HG03039 (cell line): ENCODE results near the gene SPRED2.

Source experiments
- ATAC-seq: cut with Tn5 transposase; IDR thresholded peaks from one replicate; pipeline ENCODE4 v1.9.1; 2021; ENCODE audit warnings: mild to moderate bottlenecking, moderate library complexity; ENCODE audit not compliant: unreplicated experiment

SPRED2 gene

DNA sequence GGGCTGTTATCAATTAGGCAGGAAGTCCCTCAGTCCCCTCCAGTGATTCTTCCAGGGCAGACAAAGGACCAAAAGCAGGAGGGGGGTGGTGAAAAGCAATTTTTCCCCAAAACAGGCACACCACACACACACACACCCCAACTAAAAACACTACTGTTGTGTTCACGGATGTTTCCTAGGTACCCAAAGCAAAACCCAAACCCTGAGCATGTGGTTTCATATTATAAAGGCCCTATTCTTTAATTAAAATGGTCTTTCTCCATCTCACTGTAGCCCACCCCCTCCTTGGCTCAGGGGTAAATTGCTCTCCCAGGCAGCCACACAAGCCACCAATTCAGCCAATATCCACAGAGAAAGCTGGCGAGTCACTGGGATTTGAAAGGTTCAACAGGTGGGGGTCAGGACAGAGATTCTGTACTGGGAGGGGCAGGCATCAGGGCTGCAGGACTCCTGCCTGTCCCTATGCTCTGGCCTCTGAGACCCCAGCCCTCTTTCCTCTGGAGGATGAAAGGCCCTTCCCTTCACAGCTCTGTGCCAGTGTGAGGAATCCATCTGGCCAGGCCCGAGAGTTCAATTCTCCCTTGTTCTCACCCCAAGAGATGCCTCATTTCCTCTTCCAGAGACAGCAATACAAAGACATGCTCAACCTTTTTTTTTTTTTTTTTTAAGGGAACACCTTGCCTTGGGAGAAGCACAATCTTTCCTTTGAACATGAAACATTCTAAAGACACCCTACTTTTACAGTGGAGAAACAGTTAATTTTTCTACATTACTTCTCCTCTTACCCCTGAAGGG is 43.6 kb downstream of the SPRED2 start:
- ATAC-seq: no peak

DNA sequence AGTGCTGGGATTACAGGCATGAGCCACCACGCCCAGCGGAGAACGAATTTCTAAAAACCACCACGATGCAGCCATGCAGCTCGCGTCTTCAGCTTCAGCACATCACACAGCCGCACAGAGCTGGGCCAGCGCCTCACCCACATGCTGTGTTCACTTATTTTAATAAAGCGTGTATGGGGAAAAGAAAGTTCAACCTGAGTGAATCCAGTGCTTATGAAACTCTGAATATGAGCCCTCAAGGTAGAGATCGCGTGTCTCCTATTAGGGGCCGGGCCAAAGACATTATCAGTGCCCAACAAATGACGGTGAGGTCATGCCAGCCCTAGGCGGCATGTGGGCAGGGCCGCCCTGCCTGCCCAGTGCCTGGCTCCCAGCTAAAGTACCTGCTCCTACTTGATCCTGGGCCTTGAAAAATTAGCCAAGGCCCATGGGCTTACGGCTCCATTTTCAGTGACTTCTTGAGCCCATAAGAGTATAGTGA is 44.3 kb downstream of the SPRED2 start:
- peak; percentile 67 for ATAC-seq

DNA sequence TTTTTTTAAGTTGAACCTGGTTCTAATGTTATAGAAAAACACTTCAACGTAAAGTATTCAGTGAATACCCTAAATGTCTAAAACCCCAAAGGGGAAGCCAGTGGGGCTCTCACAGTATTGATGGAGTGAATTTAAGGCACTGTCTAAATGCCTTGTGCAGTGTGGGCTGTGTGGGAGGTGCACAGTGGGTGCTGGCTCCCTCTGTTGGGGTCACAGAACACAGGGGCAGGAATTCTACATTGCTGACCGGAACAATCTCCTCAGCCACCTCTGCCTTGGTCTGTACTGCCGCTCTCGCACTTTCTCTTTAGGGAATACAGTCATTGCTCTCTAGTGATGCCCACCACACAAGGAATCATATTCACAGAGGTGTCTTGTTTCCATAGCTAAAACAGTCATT is 45.4 kb downstream of the SPRED2 start:
- no peak for ATAC-seq

DNA sequence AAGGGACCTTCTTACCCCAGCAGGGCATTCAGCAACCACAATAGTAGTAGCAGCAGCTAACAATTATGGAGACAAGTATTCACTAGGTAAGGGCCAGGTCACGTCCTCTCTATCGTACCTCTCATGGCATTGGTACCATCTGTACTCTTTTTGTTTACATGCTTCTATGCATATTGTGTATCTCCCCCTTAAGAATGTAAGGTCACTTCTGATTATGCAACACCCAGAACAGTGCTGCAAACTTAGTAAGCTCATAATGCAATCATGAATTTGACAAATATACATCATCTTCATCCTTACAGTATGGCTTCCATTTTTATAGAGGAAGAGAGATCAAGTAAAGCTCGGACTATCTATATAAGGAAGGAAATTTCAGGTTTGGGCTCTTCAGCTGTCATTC is 46.1 kb downstream of the SPRED2 start:
- no peak for ATAC-seq

DNA sequence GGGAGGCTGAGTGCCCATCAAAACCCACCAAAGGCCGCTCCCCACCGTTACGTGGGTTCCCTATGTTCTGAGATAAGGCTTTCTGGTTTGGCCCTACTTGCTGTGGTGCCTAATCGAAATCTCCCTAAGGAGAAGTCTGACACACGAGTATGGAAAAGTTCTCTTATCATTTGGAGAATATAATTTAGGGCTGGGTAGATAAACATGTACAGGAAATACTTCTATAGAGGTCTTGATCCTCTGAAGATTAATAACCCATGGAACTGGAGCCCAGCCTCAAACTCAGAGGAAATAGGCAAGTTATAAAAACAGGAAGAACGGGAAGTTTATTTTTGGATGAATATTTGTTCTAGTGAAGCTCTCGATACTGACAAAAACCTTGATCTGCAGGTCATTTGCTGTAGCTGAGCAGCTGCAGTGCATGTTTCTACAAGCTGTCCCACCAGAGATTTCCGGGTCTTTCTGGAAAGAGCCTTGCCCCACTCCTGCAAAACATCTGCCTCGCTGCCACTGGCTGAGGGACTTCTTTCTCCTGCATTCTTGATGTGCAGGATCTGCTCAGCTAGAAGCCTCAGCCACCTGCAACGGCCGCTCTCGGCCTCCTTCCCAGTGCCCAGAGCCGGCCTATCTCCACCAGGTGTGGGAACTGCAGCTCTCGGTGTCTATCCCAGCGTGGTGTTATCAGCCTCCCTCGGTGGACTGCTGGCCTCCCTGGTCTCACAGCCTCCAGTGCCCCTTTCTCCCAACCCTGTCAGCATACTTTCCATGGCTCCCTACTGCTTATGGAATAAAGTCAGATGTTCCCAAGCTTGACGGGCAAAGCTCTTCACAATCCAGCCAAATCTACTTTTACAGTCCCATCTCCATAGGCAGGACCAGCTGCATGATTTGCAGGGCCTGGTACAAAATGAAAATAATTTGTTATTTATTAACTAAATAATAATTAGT is 48.6 kb downstream of the SPRED2 start:
- no peak for ATAC-seq

DNA sequence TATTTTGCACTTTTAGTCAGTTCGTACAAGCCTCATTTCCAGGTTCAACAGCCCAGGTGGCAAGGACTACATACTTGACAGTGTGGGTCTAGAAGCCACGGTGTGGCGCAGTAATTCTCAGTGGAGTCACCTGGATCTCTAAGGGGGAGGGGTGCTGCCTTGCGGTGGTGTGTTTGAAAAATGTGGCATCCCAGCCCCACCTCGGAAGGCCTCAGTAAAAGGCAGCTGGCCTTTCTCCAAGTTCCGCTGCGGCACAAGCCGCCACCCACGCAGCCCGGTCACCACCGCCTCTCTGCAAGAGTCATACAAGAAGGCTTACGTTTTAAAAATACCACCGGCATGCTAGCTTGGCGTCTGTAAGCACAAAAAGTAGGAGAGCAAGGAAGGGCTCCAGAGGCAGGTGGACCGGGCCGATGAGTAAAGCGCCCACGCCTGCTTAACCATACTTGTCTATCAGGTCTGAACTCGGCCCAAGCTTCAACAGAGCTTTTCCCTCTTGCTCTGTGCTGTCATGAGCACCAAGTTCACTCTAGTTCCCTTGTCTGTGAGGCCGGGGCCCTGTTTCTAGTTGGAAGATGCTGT is 49.5 kb downstream of the SPRED2 start:
- ATAC-seq: peak; percentile 62

DNA sequence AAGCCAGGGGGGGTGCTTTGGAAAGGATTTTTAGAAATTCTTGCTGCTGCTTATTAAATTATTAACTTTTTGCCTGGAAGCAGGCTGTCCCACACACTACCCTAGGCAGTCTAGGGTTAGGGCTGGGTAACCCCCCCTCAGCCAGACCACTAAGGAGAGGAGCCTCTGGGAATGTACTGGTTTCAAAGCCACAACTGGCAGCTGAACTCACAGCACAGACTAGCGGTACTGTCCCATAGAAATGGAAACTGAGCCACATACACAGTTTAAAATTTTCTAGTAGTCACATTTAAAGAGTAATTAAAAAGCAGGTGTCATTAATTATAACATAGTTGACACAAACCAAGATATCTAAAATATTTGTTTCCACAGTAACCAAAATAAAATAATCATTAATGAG is 50.1 kb downstream of the SPRED2 start:
- no peak for ATAC-seq

DNA sequence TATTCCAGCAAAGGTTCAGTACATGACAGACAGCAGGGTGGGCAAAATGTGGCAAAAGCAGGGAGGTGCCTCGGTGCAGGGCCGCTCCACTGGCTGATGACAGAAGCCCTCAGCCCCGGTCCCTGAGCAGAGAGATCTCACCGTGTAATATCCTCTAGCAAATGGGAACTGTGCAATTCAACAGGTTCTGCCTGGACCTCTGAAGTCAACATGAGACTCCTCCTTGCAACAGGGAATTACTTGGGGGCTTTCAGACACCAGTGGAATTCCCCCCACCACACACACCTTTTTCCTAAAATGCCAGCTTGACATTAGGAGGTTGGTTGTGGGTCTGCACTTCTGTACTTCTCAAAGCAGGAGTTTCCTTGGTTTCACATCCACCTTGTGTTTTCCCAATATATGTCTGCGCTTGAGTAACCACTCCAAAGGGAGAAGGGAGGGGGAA is 50.8 kb downstream of the SPRED2 start:
- no peak for ATAC-seq

DNA sequence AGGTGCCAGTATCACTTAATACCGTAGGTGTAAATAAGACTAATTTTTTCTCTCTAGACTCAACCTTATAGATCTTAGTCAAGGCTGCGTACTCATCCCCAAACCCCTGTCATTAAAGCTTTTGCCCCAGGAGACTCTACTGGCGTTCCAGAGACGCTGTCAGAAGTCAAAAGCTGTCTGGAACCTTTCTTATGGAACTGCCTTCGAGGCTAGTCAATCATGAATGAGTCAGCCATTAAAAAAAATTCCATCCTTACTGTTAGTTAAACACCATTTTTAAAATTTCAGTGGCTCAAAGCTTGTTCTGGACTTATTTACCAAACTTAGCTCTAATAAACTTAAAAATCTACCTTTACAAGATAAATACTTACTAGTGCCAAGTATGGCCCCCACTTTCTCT is 52.1 kb downstream of the SPRED2 start:
- ATAC-seq: no peak

DNA sequence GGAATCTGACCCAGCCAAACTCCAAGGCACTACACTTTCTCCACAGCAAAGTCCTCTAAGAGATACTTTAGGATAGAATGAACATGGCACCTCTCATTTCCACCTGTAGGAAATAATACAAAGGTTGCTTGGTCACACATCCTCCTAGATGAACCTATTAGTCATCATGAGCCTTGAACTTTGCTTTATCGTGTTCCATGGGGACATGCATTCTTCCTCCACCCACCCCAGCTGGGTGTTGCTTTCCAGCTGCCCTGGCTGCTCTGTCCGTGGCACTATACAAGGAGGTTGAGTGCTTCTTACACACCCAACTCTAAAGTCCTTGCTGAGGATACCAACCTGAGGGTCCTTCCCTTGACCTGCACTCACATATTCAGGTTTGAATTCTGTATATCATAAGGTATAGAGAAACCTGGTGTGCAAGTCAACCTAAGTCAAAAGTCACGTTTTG is 52.7 kb downstream of the SPRED2 start:
- ATAC-seq: no peak

DNA sequence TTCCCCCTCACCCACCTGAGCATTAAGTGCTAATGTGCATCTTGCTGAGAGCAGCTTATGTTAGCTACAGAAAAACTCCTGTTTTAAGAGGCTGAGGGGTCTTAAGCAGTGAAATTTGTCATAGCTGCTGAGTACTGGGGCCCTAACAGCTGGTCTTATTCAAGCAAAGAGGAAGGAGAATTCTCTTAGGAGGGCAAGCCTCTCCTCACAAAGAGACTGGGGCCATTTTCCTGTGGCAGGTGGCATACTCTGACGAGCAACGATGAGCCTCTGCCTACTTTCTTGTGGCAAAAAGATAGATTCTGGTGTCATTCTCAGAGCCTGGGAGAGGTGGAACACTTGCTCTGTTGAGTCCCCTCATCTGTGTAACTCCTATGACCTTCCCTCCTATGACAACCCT is 53.2 kb downstream of the SPRED2 start:
- ATAC-seq: no peak

DNA sequence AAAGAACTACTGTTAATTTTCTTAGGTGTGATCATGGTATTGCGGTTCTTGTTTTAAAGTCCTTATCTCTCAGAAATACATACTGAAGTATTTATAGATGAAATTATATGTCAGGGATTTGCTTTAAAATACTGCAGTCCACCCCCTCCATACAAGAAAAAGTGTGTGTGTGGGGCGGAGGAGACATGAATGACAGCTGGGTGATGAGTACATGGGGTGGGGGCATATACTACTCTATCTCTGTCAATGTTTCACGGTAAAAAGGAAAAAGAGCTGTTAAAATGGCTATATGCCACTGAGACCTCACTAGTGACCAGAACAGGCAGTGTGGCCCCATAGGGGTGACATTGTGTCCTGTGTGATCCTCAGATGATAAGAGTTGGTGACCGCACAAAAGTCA is 54.1 kb downstream of the SPRED2 start:
- no peak for ATAC-seq

DNA sequence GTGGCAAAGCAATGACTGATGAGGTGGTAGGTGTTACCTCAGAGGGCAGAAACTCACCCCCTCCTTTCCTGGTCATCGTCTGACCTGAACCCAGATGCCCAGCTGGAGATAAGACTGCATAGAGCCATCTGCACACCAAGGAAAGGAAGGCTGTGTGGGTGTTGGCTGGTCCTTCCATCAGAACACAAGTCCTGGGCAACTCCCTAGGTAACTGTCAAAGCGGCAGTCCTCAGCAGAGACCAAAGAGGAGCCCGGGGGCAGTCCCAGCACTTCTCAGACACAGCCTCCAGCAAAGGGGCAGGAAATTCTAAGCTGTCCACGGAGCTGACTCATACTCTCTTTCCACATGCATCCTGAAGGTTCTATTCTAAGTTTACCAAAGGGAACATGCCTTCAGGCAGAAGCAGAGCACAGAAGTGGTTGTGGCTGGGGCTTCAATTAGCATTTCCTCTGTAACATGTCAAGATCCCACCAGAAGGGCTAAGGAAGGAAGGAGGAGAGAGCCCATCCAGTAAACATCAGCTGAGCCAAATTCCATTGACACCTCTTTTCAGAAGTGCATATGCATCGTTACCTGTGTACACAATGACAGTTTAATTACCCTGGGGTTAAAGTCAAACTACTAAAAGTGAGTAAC is 54.7 kb downstream of the SPRED2 start:
- ATAC-seq: no peak

DNA sequence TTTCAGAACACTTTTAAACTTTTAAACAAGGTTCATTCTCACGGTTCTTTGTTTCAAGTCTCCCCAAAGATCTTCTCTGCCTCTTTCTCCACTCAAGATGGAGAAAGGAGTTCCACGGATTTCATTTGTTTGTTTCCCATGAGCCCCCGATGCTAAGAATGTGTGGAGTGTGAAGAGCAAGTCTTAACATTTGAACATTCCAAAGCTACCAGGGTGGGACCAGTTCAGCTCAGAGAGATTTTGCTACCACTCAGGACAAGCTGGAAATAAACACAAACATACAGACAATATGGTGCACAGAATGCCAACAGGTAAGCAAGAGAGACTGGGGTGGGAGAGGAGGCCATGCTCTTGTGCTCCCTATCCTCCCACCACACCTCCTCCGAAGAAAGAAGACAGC is 56.7 kb downstream of the SPRED2 start:
- no peak for ATAC-seq

DNA sequence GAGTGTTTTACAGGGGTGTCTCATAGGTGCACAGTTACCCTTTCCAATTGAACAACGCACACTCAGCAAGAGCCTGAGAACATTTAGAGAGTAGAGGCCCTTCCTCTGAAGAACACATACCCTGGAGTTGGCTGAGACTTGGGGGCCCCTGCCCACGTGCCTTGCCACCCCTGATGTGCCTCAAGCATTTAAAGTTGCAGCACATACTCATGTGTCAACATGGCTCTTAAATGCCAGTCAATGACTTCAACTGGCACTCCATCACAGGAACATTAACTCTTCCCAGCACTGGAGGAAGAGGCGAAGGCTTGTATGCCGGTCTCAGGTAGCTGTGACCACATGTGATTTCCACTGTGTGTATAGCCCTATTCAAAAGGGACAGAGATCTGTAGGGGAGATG is 57.4 kb downstream of the SPRED2 start:
- ATAC-seq: no peak

DNA sequence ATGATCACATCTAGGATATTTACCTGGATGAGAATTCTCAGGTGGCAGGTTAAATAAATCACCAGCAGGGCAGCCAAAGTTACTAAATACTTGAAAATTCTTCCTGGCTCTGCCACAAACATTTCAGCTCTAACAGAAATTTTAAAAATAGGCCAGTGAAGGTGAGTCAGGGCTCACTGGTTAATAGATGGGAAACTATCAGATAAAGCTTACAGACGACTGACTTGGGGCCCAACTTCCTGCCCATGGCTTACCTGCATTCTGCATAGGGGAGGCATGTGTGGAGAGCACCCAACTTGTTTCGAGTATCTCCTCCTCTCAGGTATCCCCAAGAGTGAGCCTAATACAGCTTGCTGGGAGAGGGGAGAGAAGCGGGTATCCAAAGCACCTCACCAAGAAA is 57.8 kb downstream of the SPRED2 start:
- no peak for ATAC-seq

DNA sequence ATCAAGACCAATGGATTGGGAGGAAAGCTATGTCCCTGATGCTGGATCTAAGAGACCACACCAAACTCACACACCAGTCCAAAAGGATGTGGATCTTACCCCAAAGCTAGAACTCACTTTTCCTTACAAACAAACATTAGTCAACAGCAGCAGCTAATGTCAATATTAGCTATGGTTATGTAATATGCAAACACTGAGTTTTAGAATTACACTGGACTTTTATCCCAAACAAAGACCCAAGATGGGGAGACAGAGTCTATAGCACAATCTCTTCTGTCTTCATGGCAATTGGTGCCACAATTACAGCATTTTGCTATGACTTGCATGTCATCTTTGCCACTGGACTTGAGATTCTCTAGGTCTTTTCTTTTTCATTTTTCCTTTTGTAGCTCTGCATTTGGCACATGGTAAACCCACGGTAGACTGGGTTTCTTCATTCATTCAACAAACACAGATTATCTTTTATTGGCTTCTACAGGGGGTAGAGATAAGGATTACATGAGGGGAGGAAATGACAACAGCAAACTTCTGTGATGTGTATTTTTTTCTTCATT is 59.0 kb downstream of the SPRED2 start:
- no peak for ATAC-seq

DNA sequence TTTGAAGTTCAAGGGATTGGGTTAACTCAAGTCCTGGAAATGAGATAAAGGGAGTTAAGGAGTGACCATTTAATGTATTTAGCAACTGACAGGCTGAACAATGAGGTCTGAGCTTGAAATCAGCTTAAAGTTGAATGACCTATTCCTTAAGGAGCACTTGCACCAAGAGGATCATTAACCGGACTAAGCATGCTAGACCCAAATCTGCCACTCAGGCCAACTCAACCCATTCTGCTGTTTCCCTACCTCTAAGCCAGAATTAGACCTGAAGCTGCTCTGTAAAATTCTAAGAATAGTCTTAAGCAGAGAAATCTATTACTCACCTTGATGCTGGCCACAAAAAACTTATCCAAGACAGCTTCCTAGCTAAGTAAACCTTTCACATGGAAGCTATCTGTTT is 59.8 kb downstream of the SPRED2 start:
- no peak for ATAC-seq

DNA sequence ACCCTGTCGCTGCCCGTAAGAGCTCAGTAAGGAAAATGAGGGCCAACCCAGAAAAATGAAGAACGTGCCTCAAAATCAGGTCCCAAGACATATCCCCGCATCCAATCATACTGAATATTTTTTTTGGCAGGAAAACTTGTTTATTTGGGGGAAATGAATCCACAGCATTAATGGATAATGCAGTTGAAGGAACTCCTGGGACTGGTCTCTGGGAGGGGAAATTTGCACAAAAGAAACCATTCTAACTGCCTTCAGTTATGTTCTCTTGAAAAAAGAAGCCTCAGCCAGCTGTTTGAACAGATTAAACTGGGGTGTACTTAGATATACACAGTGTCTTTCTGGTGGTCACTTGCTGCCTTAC is 61.3 kb downstream of the SPRED2 start:
- ATAC-seq: no peak

DNA sequence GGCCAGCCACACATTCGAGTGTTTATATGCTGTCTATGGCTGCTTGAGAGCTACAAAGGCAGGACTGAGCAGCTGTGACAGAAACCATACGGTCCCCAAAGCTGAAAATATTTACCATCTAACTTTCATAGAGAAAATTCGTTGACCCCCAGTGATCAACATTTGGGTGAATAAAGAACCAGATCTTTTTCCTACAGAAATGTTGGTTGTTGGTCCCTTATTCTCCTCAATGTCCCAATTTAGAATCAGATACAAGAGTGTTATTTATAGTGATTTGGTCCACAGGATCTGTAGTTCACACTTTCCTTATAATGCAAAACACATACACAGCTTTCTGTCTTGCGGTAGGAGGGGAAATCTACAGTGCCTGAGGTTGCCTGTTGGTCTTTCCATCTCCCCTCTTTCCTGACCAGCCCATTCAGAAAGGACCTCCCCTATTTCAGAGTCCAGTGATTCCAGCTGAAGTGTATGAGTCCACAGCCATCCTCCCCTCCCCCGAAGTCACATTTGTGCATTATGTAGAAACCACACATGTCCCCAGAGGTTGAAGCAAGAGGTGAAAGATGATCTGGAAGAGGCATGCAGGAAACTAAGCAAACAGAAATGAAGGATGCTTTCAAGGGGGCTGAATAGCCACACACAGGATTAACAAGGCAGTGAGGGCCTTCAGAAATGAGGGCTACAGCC is 61.9 kb downstream of the SPRED2 start:
- peak; percentile 36 for ATAC-seq
